SU-DHL-6 (cell line): Measurements from ENCODE around the gene REPS1.

Source experiments
- H2AFZ ChIP-seq: fragments of 200-600 bp; sonication (generic); 2 replicates; pipeline ENCODE4 v1.6.1; 2014; ENCODE audit warnings: low read depth, mild to moderate bottlenecking, moderate library complexity, mixed read lengths, antibody characterized with exemption, low read length; ENCODE audit not compliant: severe bottlenecking
- H3F3A ChIP-seq: fragments of 200-600 bp; shearing (Covaris generic); 2 replicates; pipeline ENCODE4 v1.6.0; 2016; ENCODE audit warnings: antibody characterized with exemption, mild to moderate bottlenecking; ENCODE audit not compliant: insufficient read depth
- H3K27ac ChIP-seq: fragments of 200-600 bp; sonication (generic); 2 replicates; pipeline ENCODE4 v1.5.1; 2016; ENCODE audit warnings: low read depth, mild to moderate bottlenecking, low read length, moderate library complexity, mixed read lengths
- H3K27me3 ChIP-seq: fragments of 200-600 bp; sonication (generic), shearing (Covaris generic); 2 replicates; pipeline ENCODE4 v1.6.0; 2014; ENCODE audit warnings: mild to moderate bottlenecking, low read length
- H3K36me3 ChIP-seq: fragments of 200-600 bp; sonication (generic); 2 replicates; pipeline ENCODE4 v1.6.1; 2014; ENCODE audit warnings: mild to moderate bottlenecking, low read length, mixed read lengths
- H3K4me2 ChIP-seq: fragments of 300-600, 200-600 bp; shearing (Covaris generic), sonication (generic); 2 replicates; pipeline ENCODE4 v1.6.0; 2014; ENCODE audit warnings: low read length, low read depth, mild to moderate bottlenecking; ENCODE audit not compliant: poor library complexity, severe bottlenecking
- H3K4me3 ChIP-seq: fragments of 200-600 bp; sonication (generic); 2 replicates; pipeline ENCODE4 v1.5.1; 2014; ENCODE audit warnings: antibody characterized with exemption, low read length, mild to moderate bottlenecking, mixed read lengths; ENCODE audit not compliant: insufficient read depth, poor library complexity, severe bottlenecking
- H3K79me2 ChIP-seq: fragments of 200-600 bp; sonication (generic); 2 replicates; pipeline ENCODE4 v1.6.1; 2014; ENCODE audit warnings: mild to moderate bottlenecking, low read length, moderate library complexity; ENCODE audit not compliant: insufficient read depth
- H3K9ac ChIP-seq: fragments of 200-600 bp; sonication (generic); 2 replicates; pipeline ENCODE4 v1.7.0; 2014; ENCODE audit warnings: mild to moderate bottlenecking, low read length
- H3K9me2 ChIP-seq: fragments of 200-600 bp; sonication (generic); replicated peaks from 2 replicates; pipeline ENCODE4 v1.6.1; 2014; ENCODE audit warnings: low read length; ENCODE audit not compliant: insufficient read depth
- H3K9me3 ChIP-seq: fragments of 200-600 bp; sonication (generic); 2 replicates; pipeline ENCODE4 v1.6.1; 2014; ENCODE audit warnings: low read length, mixed read lengths; ENCODE audit not compliant: insufficient read depth
- H4K20me1 ChIP-seq: fragments of 200-600 bp; sonication (generic); 2 replicates; pipeline ENCODE4 v1.6.1; 2014; ENCODE audit warnings: low read depth, mild to moderate bottlenecking, antibody characterized with exemption, low read length, moderate library complexity, mixed read lengths
- EZH2phosphoT487 ChIP-seq: fragments of 200-600 bp; sonication (generic), shearing (Covaris generic); conservative IDR thresholded peaks from 2 replicates; pipeline ENCODE4 v1.6.1; 2018; ENCODE audit warnings: mild to moderate bottlenecking, antibody characterized with exemption, low read length, moderate library complexity, mixed read lengths
- TF ChIP-seq, protein P1 (sequence below): fragments of 200-600 bp; sonication (generic); IDR thresholded peaks from one replicate; pipeline ENCODE4 v1.5.1; 2017; ENCODE audit warnings: antibody characterized with exemption, mild to moderate bottlenecking, low read length, moderate library complexity; ENCODE audit not compliant: insufficient read depth, poor library complexity, severe bottlenecking

Gene REPS1

GRCh38 chr6:138970856-138971425, 17.1 kb downstream of the REPS1 start:
- H3K27ac ChIP-seq = no peak overlapping the region
- H3K4me2 ChIP-seq = no peak overlapping the region
- no peaks in the 10 kb centered on the region for H3K36me3 ChIP-seq
- H3K9ac ChIP-seq = no peak overlapping the region
- no peaks in the 10 kb centered on the region for H3K27me3 ChIP-seq
- H3K9me2 ChIP-seq = no peaks in the 10 kb centered on the region
- H3K4me3 ChIP-seq = no peak overlapping the region
- H2AFZ ChIP-seq = no peak overlapping the region
- peaks cover 7% of the 10 kb centered on the region; the same call in 1 of the 2 replicates for H3K79me2 ChIP-seq
- peaks cover 14% of the 10 kb centered on the region; the same call in 1 of the 2 replicates for H4K20me1 ChIP-seq
- TF ChIP-seq, protein P1, sequence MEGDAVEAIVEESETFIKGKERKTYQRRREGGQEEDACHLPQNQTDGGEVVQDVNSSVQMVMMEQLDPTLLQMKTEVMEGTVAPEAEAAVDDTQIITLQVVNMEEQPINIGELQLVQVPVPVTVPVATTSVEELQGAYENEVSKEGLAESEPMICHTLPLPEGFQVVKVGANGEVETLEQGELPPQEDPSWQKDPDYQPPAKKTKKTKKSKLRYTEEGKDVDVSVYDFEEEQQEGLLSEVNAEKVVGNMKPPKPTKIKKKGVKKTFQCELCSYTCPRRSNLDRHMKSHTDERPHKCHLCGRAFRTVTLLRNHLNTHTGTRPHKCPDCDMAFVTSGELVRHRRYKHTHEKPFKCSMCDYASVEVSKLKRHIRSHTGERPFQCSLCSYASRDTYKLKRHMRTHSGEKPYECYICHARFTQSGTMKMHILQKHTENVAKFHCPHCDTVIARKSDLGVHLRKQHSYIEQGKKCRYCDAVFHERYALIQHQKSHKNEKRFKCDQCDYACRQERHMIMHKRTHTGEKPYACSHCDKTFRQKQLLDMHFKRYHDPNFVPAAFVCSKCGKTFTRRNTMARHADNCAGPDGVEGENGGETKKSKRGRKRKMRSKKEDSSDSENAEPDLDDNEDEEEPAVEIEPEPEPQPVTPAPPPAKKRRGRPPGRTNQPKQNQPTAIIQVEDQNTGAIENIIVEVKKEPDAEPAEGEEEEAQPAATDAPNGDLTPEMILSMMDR = no peak
- no peak for TF ChIP-seq EZH2phosphoT487
- no peaks in the 10 kb centered on the region for H3K9me3 ChIP-seq
- no peaks in the 10 kb centered on the region for H3F3A ChIP-seq

DNA sequence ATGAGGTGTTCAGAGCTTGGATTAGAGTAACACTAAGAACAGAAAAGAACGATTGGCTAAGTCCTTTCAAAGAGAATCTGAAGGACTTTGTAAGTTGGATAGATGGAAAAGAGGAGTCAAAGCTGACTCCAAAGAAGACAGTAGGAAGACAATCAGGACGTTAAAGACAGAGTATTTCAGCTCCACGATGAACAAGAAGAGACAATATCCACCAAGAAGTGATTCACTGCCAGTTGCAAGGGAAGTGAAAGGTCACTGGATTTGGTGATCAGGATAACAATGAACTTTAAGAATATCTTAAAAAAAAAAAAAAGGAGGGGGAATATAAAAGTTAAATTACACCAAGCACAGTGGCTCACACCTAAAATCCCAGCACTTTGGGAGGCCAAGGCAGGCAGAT, 17.9 kb downstream of the REPS1 start:
- Histone ChIP-seq H3K4me3 (no peak overlapping the region), H3K9ac (no peak overlapping the region), H3K79me2 (peaks cover 7% of the 10 kb centered on the region; the same call in 1 of the 2 replicates), H3K27ac (no peak overlapping the region), H3F3A (no peaks in the 10 kb centered on the region), H3K4me2 (no peak overlapping the region), H3K36me3 (no peaks in the 10 kb centered on the region), H3K9me3 (no peaks in the 10 kb centered on the region), H4K20me1 (peaks cover 14% of the 10 kb centered on the region; the same call in 1 of the 2 replicates), H3K27me3 (no peaks in the 10 kb centered on the region), H3K9me2 (no peaks in the 10 kb centered on the region), H2AFZ (no peak overlapping the region)
- no peak for TF ChIP-seq EZH2phosphoT487
- TF ChIP-seq, protein P1 = no peak

GRCh38 chr6:138966870-138967269, 21.2 kb downstream of the REPS1 start:
- H3K9me3 ChIP-seq = no peaks in the 10 kb centered on the region
- H3K27ac ChIP-seq = no peak overlapping the region
- no peak for TF ChIP-seq EZH2phosphoT487
- TF ChIP-seq, protein P1 = no peak
- no peak overlapping the region for H3K4me2 ChIP-seq
- no peak overlapping the region for H3K9ac ChIP-seq
- no peaks in the 10 kb centered on the region for H3K36me3 ChIP-seq
- no peaks in the 10 kb centered on the region for H3K9me2 ChIP-seq
- H3K4me3 ChIP-seq = no peak overlapping the region
- H3F3A ChIP-seq = no peaks in the 10 kb centered on the region
- 0 out of 2 replicates have a peak, but pooled peaks cover under 1% of the 10 kb centered on the region for H4K20me1 ChIP-seq
- peaks cover 7% of the 10 kb centered on the region; the same call in 1 of the 2 replicates for H3K79me2 ChIP-seq
- no peaks in the 10 kb centered on the region for H3K27me3 ChIP-seq
- no peak overlapping the region for H2AFZ ChIP-seq
